Measurements from ENCODE around the gene GRIK1. TPM values are rescaled to one million over a fixed set of nuclear protein-coding genes. Genes with fewer than 3 reads are reported as not detected.

Gene GRIK1
- polyA plus RNA-seq, 1 donor (not counting 4 experiments of a cell fraction or from before 2014, with no cell fraction given), result not detected

DNA sequence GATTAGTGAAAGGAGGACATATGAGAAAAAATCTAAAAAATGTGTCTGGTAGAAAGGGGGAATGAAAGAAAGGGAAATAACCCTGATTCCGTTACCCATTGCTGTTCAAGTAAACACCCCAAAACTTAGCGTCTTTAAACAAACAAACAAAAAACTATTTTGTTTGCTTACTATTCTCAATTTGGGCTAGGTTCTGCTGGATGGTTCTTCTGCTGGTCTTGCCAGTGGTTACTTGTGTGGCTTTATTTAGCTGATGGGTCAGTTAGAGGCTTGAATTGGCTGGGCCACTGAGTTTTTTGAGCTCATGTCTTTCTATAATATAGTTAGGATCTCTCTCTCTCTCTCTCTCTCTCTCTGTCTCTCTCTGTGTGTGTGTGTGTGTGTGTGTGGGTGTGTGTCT is 112.1 kb downstream of the GRIK1 start:
- H3K4me2 ChIP-seq (ENCODE audit: control insufficient read depth, extremely low read depth, insufficient read depth, low read depth, low read length), result no peak overlapping the region
- H3K9me1 ChIP-seq (ENCODE audit: control insufficient read depth, extremely low read depth, insufficient read depth, low read length), result no peaks in the 10 kb centered on the region
- no peak overlapping the region for H3K9ac ChIP-seq (ENCODE audit: control insufficient read depth, extremely low read depth, insufficient read depth, low read length)
- FAIRE-seq (no peak), DNase-seq (ENCODE audit: low read depth, low spot score) (no peak)
- H3K79me2 ChIP-seq (ENCODE audit: control insufficient read depth, insufficient read depth, low read length), result no peaks in the 10 kb centered on the region
- H3K27me3 ChIP-seq (ENCODE audit: control insufficient read depth, extremely low read depth, insufficient read depth, low read length), result no peaks in the 10 kb centered on the region
- dilution Hi-C loops (cut with MboI; ENCODE audit: extremely low pct_ligation_motif_present, low sequenced_read_pairs), result no loop called here
- H3K27ac ChIP-seq (ENCODE audit: control insufficient read depth, insufficient read depth, low read length), result no peak overlapping the region
- H4K20me1 ChIP-seq (ENCODE audit: control insufficient read depth, extremely low read depth, insufficient read depth, low read length), result no peaks in the 10 kb centered on the region
- no peaks in the 10 kb centered on the region for H3K9me3 ChIP-seq (ENCODE audit: control insufficient read depth, low read depth, low read length)
- no peaks in the 10 kb centered on the region for H3K36me3 ChIP-seq (ENCODE audit: control insufficient read depth in 2 of 2, extremely low read depth in 1 of 2, insufficient read depth in 2 of 2, low read length in 2 of 2)
- no peak overlapping the region for H2AFZ ChIP-seq (ENCODE audit: control insufficient read depth, low read length)
- peaks cover 8% of the 10 kb centered on the region for H3K4me1 ChIP-seq (ENCODE audit: control insufficient read depth, extremely low read depth, insufficient read depth, low read length)
- H3K4me3 ChIP-seq (ENCODE audit: control insufficient read depth in 2 of 3, extremely low read depth in 1 of 3, insufficient read depth in 2 of 3, low read depth in 1 of 3, low read length in 3 of 3), result no peak overlapping the region
- TF ChIP-seq CTCF (optimal IDR thresholded peaks at IDR 0.05 in 1 of 3, IDR thresholded peaks at IDR 0.05 in 1 of 3, conservative IDR thresholded peaks at IDR 0.05 in 1 of 3; ENCODE audit: extremely low read depth in 1 of 3, insufficient read depth in 2 of 3, low read length in 3 of 3) (no peak), EZH2 (IDR thresholded peaks at IDR 0.05; ENCODE audit: low read length) (no peak)

GRCh38 chr21:29827236-29827635 is 112.6 kb downstream of the GRIK1 start:
- H3K9me3 ChIP-seq (ENCODE audit: control insufficient read depth, low read depth, low read length), result no peaks in the 10 kb centered on the region
- H3K4me1 ChIP-seq (ENCODE audit: control insufficient read depth, extremely low read depth, insufficient read depth, low read length), result peaks cover 8% of the 10 kb centered on the region
- no peak for DNase-seq (ENCODE audit: low read depth, low spot score)

More at GRCh38 chr21:29827236-29827635, 112.6 kb downstream of the GRIK1 start:
- Histone ChIP-seq H3K9me1 (ENCODE audit: control insufficient read depth, extremely low read depth, insufficient read depth, low read length) (no peaks in the 10 kb centered on the region), H3K9ac (ENCODE audit: control insufficient read depth, extremely low read depth, insufficient read depth, low read length) (no peak overlapping the region), H2AFZ (ENCODE audit: control insufficient read depth, low read length) (no peak overlapping the region), H3K79me2 (ENCODE audit: control insufficient read depth, insufficient read depth, low read length) (no peaks in the 10 kb centered on the region), H3K36me3 (ENCODE audit: control insufficient read depth in 2 of 2, extremely low read depth in 1 of 2, insufficient read depth in 2 of 2, low read length in 2 of 2) (no peaks in the 10 kb centered on the region), H3K4me2 (ENCODE audit: control insufficient read depth, extremely low read depth, insufficient read depth, low read depth, low read length) (no peak overlapping the region), H3K27me3 (ENCODE audit: control insufficient read depth, extremely low read depth, insufficient read depth, low read length) (no peaks in the 10 kb centered on the region), H3K4me3 (ENCODE audit: control insufficient read depth in 2 of 3, extremely low read depth in 1 of 3, insufficient read depth in 2 of 3, low read depth in 1 of 3, low read length in 3 of 3) (no peak overlapping the region), H3K27ac (ENCODE audit: control insufficient read depth, insufficient read depth, low read length) (no peak overlapping the region), H4K20me1 (ENCODE audit: control insufficient read depth, extremely low read depth, insufficient read depth, low read length) (no peaks in the 10 kb centered on the region)
- dilution Hi-C loops (cut with MboI; ENCODE audit: extremely low pct_ligation_motif_present, low sequenced_read_pairs), result no loop called here
- FAIRE-seq, result no peak
- TF ChIP-seq CTCF (optimal IDR thresholded peaks at IDR 0.05 in 1 of 3, IDR thresholded peaks at IDR 0.05 in 1 of 3, conservative IDR thresholded peaks at IDR 0.05 in 1 of 3; ENCODE audit: extremely low read depth in 1 of 3, insufficient read depth in 2 of 3, low read length in 3 of 3) (no peak), EZH2 (IDR thresholded peaks at IDR 0.05; ENCODE audit: low read length) (no peak)

Data from keratinocyte (primary cell).